K562 (cell line): ENCODE measurements around the gene VRK3. TPM values are rescaled to one million over a fixed set of nuclear protein-coding genes. Genes with fewer than 3 reads are reported as not detected.

ENCODE experiments used
- E2F3 ChIP-seq: fragments of 250-450 bp; sonication (Bioruptor Pico); IDR thresholded peaks from 2 replicates; pipeline ENCODE4 v1.4.0; 2020; ENCODE audit warnings: mild to moderate bottlenecking
- ELF1 ChIP-seq: fragments of 200-800 bp; sonication (Bioruptor generic); IDR thresholded peaks from 2 replicates; pipeline ENCODE4 v1.6.1; 2016; ENCODE audit warnings: missing genetic modification characterization, missing compliant biosample characterization
- ETV6 ChIP-seq, 3 experiments: fragments of 150-350 bp in 1 of 3; sonication (generic) in 1 of 3; formaldehyde crosslinking in 1 of 3; IDR thresholded peaks; 2 replicates each; pipeline versions ENCODE4 v1.6.1 to v1.8.0; 2014 to 2022; ENCODE audit warnings: borderline replicate concordance in 2 of 3, low read depth in 2 of 3, antibody characterized with exemption in 1 of 3, low read length in 1 of 3, mild to moderate bottlenecking in 1 of 3, missing genetic modification reagents in 1 of 3
- HES1 ChIP-seq: fragments of 450-650 bp; IDR thresholded peaks from 2 replicates; pipeline ENCODE4 v1.6.1; 2016; ENCODE audit warnings: low read depth, mild to moderate bottlenecking, moderate library complexity
- KLF13 ChIP-seq: fragments of 450-650 bp; IDR thresholded peaks from 2 replicates; pipeline ENCODE4 v1.6.1; 2016; ENCODE audit warnings: missing genetic modification characterization, low read depth, mild to moderate bottlenecking, missing compliant biosample characterization, moderate library complexity, borderline replicate concordance
- SNIP1 ChIP-seq: fragments of 450-650 bp; IDR thresholded peaks from 2 replicates; pipeline ENCODE4 v1.7.1; 2017; ENCODE audit warnings: low read depth, mild to moderate bottlenecking
- SPI1 ChIP-seq: IDR thresholded peaks from 2 replicates; pipeline ENCODE4 v1.6.1; 2011; ENCODE audit warnings: low read depth, low read length, control low read depth, borderline replicate concordance
- TCF15 ChIP-seq: fragments of 250-450 bp; sonication (Bioruptor Pico); IDR thresholded peaks from 2 replicates; pipeline ENCODE4 v1.8.0; 2022; ENCODE audit warnings: moderate library complexity, mild to moderate bottlenecking, inconsistent platforms
- ZNF311 ChIP-seq: fragments of 250-450 bp; sonication (Bioruptor Pico); IDR thresholded peaks from 2 replicates; pipeline ENCODE4 v1.4.0; 2020; ENCODE audit warnings: mild to moderate bottlenecking, moderate library complexity
- polyA plus RNA-seq, 8 experiments: library from polyadenylated mRNA; depleted of rRNA in 4 of 8; stranded (reverse) in 5 of 8; unstranded in 3 of 8; fragments of >200 nt; fragmentation: Nextera tagmentation in 2 of 8; fragmentation: Illumina TruSeq in 1 of 8; extraction: Ambion mirVana in 2 of 8; extraction: Trizol in 1 of 8; gene quantifications; 2 replicates each; pipeline versions ENCODE4 v1.2.1 to v1.2.3, GENCODE V29; 2011 to 2014; ENCODE audit warnings: inconsistent platforms in 1 of 8, missing spikeins in 1 of 8
- total RNA-seq, 7 experiments: library from RNA; depleted of rRNA in 6 of 7; stranded (reverse); fragments of >200 nt in 6 of 7; fragmentation: Illumina TruSeq in 2 of 7; extraction: Trizol in 2 of 7; gene quantifications; 2 replicates each; pipeline versions ENCODE4 v1.2.1 to v1.2.3, GENCODE V29; 2011 to 2021; ENCODE audit warnings: low replicate concordance in 1 of 7
- TF ChIP-seq, protein P1 (sequence below), 2 experiments: fragments of 450-650 bp in 1 of 2; sonication (generic) in 1 of 2; formaldehyde crosslinking in 1 of 2; IDR thresholded peaks in 1 of 2; conservative IDR thresholded peaks in 1 of 2; 2 replicates each; pipeline versions ENCODE4 v1.6.1 to v1.8.1; 2016 to 2023; ENCODE audit warnings: mild to moderate bottlenecking in 2 of 2, moderate library complexity in 2 of 2, inconsistent platforms in 1 of 2, missing genetic modification reagents in 1 of 2
- TF ChIP-seq, protein P2 (sequence below), 2 experiments: IDR thresholded peaks in 1 of 2; conservative IDR thresholded peaks in 1 of 2; 2 replicates each; pipeline ENCODE4 v1.6.1; 2016; ENCODE audit warnings: low read depth in 2 of 2, mild to moderate bottlenecking in 1 of 2, missing compliant biosample characterization in 1 of 2, missing genetic modification characterization in 1 of 2, moderate library complexity in 1 of 2
- TF ChIP-seq, protein P3 (sequence below): fragments of 250-450 bp; sonication (Bioruptor Pico); IDR thresholded peaks from 2 replicates; pipeline ENCODE4 v1.9.0; 2021; ENCODE audit warnings: mild to moderate bottlenecking, inconsistent platforms

VRK3 gene
- total and polyA plus RNA-seq, 9 of the 15 experiments (the other 6 are each of a cell fraction or from before 2014, with no cell fraction given) = 25.6 to 94.3 (median 42.9) TPM

DNA sequence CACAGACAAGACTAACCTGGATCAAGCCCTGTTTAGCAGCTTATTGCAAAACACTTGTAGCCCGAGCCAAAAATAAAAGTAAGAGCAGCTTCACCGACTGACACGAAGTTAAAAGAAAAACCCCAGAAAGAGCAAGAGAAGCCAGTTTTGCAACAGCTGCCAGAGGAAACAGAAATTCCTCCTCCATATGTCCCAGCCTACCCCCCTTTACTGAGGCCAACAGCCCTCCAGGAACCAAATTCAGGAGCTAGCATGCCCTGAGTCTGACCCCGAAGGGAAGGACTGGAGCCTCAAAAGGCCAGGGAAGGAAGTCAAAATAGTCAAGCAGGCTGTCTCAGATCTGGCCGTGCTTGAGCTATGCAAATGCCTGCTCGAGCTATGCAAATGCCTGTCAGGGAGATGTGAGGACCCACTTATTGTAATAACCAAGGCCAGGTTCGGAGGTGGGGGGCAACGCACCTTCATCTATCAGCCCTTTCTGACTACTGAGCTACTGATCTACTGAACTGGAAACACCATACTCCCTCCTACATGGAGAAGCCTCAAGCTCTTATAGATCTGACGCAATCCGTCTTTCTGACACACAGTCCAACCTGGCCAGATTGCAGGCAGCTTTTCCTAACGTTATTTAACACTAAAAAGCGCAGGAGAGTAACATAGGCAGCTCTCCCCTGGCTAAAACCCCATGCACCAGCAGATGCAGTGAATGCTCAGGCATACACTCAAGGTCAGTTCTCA lies 70.9 kb downstream of the VRK3 start (continued):
- TF ChIP-seq SPI1 = peak; percentile 53; the same call in 1 of the 2 replicates
- TF ChIP-seq E2F3 = no peak
- TF ChIP-seq, protein P1, sequence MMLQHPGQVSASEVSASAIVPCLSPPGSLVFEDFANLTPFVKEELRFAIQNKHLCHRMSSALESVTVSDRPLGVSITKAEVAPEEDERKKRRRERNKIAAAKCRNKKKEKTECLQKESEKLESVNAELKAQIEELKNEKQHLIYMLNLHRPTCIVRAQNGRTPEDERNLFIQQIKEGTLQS (IDR thresholded peaks at IDR 0.05) = peak; percentile 50
- TF ChIP-seq, protein P1 (CRISPR knock-in tag; conservative IDR thresholded peaks at IDR 0.05) = no peak
- no peak for TF ChIP-seq TCF15 (CRISPR knock-in tag)
- TF ChIP-seq, protein P2, sequence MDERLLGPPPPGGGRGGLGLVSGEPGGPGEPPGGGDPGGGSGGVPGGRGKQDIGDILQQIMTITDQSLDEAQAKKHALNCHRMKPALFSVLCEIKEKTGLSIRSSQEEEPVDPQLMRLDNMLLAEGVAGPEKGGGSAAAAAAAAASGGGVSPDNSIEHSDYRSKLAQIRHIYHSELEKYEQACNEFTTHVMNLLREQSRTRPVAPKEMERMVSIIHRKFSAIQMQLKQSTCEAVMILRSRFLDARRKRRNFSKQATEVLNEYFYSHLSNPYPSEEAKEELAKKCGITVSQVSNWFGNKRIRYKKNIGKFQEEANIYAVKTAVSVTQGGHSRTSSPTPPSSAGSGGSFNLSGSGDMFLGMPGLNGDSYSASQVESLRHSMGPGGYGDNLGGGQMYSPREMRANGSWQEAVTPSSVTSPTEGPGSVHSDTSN (CRISPR knock-in tag; IDR thresholded peaks at IDR 0.05; ENCODE audit: low read depth) = no peak
- TF ChIP-seq, protein P2 (tag; conservative IDR thresholded peaks at IDR 0.05; ENCODE audit: low read depth) = no peak
- no peak for TF ChIP-seq ETV6 (IDR thresholded peaks at IDR 0.05; ENCODE audit: borderline replicate concordance in 1 of 2, low read depth in 2 of 2, low read length in 1 of 2)
- no peak for TF ChIP-seq ETV6 (CRISPR knock-in tag; IDR thresholded peaks at IDR 0.05; ENCODE audit: borderline replicate concordance)
- TF ChIP-seq SNIP1 = no peak
- no peak for TF ChIP-seq HES1
- TF ChIP-seq, protein P3, sequence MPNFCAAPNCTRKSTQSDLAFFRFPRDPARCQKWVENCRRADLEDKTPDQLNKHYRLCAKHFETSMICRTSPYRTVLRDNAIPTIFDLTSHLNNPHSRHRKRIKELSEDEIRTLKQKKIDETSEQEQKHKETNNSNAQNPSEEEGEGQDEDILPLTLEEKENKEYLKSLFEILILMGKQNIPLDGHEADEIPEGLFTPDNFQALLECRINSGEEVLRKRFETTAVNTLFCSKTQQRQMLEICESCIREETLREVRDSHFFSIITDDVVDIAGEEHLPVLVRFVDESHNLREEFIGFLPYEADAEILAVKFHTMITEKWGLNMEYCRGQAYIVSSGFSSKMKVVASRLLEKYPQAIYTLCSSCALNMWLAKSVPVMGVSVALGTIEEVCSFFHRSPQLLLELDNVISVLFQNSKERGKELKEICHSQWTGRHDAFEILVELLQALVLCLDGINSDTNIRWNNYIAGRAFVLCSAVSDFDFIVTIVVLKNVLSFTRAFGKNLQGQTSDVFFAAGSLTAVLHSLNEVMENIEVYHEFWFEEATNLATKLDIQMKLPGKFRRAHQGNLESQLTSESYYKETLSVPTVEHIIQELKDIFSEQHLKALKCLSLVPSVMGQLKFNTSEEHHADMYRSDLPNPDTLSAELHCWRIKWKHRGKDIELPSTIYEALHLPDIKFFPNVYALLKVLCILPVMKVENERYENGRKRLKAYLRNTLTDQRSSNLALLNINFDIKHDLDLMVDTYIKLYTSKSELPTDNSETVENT (CRISPR knock-in tag) = no peak
- no peak for TF ChIP-seq KLF13
- TF ChIP-seq ELF1 (tag) = no peak
- TF ChIP-seq ZNF311 = no peak
- TF ChIP-seq, all 486 proteins: peak for 5
